Memory B cell (primary cell): ENCODE data around the gene SPRED2.

ENCODE experiments used
- ATAC-seq: fragments of 150-1000 bp; cut with Tn5 transposase; 2 replicates; pipeline ENCODE4 v1.10.0; 2021; ENCODE audit warnings: low read depth, mild to moderate bottlenecking, moderate library complexity
- DNase-seq, 2 donors: peaks; one replicate each; pipeline ENCODE4 v3.0.0; 2022; ENCODE audit warnings: low spot score in 2 of 2
- H3K27ac Mint-ChIP-seq: one replicate; pipeline ENCODE4 v1.8.0; 2022; ENCODE audit warnings: mild to moderate bottlenecking, moderate library complexity, mixed read lengths
- H3K27me3 Mint-ChIP-seq: one replicate; pipeline ENCODE4 v1.8.0; 2022; ENCODE audit warnings: mixed read lengths
- H3K36me3 Mint-ChIP-seq: one replicate; pipeline ENCODE4 v1.8.0; 2022; ENCODE audit warnings: mild to moderate bottlenecking, mixed read lengths
- H3K4me1 Mint-ChIP-seq: one replicate; pipeline ENCODE4 v1.8.0; 2022; ENCODE audit warnings: mixed read lengths
- H3K4me3 Mint-ChIP-seq: one replicate; pipeline ENCODE4 v1.8.0; 2022; ENCODE audit warnings: mild to moderate bottlenecking, moderate library complexity, mixed read lengths
- H3K9me3 Mint-ChIP-seq: one replicate; pipeline ENCODE4 v1.8.0; 2022; ENCODE audit warnings: mixed read lengths

The SPRED2 gene

GRCh38 chr2:65413610-65414009 lies 18.8 kb downstream of the SPRED2 start:
- H3K36me3 Mint-ChIP-seq = no peaks in the 10 kb centered on the region
- peaks cover 35% of the 10 kb centered on the region for H3K27me3 Mint-ChIP-seq
- no peak for ATAC-seq
- H3K27ac Mint-ChIP-seq = no peak overlapping the region
- no peaks in the 10 kb centered on the region for H3K4me1 Mint-ChIP-seq
- H3K9me3 Mint-ChIP-seq = no peaks in the 10 kb centered on the region
- H3K4me3 Mint-ChIP-seq = no peak overlapping the region
- DNase-seq = no peak

DNA sequence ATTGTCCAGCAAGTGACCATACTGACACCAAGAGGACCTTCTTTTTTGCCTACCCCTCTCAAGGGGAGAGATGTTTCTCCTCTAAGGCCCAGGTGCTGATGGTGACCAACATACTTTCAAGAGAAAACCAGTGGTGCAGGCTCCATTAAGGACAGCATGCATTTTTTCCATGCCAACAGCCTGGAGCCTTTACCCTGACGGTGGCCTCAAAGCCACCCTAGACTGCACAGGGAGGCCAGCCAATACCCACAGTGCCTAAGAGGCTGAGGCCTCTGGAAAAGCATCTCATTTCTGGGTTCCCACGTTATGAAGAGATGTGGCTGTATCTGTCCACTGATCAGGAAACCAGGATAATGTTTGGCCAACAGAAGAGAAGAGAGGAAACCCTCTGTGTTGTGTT lies 19.3 kb downstream of the SPRED2 start:
- DNase-seq (no peak), ATAC-seq (no peak)
- H3K36me3 Mint-ChIP-seq = no peaks in the 10 kb centered on the region
- peaks cover 32% of the 10 kb centered on the region for H3K27me3 Mint-ChIP-seq
- H3K4me3 Mint-ChIP-seq = no peak overlapping the region
- H3K27ac Mint-ChIP-seq = no peak overlapping the region
- H3K9me3 Mint-ChIP-seq = no peaks in the 10 kb centered on the region
- H3K4me1 Mint-ChIP-seq = no peaks in the 10 kb centered on the region

DNA sequence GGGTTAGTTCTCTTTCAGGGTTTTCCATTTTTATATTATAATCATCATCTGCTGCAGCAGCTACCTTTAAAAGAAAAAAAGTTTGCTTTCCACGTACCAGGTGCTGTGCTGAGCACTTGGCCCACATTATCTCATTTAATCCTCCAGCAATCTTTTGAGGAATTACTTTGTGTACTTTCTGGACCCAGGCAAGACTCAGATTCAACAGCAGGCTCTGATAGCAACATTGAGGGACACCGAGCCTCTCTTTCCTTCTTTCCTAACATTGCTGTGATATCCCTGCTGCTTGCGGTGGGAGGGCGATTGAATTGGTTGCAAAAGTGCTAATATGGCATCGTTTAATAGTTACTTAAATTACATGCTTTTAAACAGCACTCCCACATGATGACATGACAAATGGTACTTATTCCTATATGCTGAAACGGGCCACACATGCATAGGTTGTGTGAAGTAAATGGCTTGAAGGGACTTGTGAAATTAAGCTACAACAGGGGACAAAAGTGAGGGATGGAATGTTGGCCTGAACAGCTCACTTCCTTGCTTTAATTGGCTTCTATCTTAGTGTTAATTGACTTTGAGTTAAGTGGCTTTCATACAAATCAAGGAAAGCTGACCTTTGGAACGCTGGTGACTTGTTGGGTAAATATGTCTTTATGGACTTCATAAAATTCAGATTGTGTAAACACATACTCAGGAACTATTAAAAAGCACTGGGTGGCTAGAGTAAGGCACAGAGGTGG lies 21.2 kb downstream of the SPRED2 start:
- peaks cover 2% of the 10 kb centered on the region for H3K4me1 Mint-ChIP-seq
- H3K4me3 Mint-ChIP-seq = no peak overlapping the region
- ATAC-seq (no peak), DNase-seq (no peak)
- H3K36me3 Mint-ChIP-seq = no peaks in the 10 kb centered on the region
- H3K27me3 Mint-ChIP-seq = peaks cover 34% of the 10 kb centered on the region
- H3K27ac Mint-ChIP-seq = no peak overlapping the region
- H3K9me3 Mint-ChIP-seq = no peaks in the 10 kb centered on the region

DNA sequence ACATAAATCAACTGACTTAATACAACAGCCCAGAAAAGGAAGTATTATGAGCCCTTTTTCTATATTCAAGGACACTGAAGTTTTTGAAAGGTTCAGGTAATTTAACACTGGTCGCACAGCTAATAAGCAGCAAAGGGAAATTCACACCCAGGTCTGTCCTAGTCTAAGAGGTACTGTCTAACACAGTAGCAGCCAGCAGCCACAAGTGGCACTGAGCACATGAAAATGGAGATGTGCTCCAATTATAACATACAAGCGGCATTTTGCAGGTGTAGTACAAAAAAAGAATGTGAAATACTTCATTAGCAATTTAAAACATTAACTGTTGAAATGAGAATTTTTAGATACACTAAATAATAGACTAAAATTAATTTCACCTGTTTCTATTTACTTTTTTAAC lies 23.4 kb downstream of the SPRED2 start:
- Mint-ChIP-seq H3K27ac (no peak overlapping the region), H3K36me3 (no peaks in the 10 kb centered on the region), H3K9me3 (no peaks in the 10 kb centered on the region), H3K4me3 (no peak overlapping the region), H3K4me1 (peaks cover 2% of the 10 kb centered on the region), H3K27me3 (peaks cover 35% of the 10 kb centered on the region)
- DNase-seq (no peak), ATAC-seq (no peak)

DNA sequence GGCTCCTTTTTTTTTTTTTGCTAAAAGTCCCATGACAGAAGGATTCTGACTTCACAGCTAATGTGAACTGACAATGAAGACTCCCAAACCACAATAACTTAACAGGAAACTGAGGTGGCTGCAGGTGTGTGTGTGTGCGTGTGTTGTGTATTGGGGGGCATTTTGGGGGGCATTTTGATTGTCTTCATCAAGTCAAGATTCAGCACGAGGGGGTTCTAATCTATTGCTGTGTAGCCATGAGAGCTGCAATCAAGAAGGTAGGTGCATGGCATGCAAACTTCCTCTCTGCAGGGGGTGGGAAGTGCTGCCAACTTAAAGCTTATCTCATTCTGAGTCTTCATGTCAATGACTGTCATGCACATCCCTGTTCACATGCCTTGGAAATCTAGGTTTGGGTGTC lies 25.2 kb downstream of the SPRED2 start:
- DNase-seq (no peak), ATAC-seq (no peak)
- H3K9me3 Mint-ChIP-seq = no peaks in the 10 kb centered on the region
- no peak overlapping the region for H3K27ac Mint-ChIP-seq
- peaks cover 2% of the 10 kb centered on the region for H3K4me1 Mint-ChIP-seq
- peaks cover 34% of the 10 kb centered on the region for H3K27me3 Mint-ChIP-seq
- no peak overlapping the region for H3K4me3 Mint-ChIP-seq
- no peaks in the 10 kb centered on the region for H3K36me3 Mint-ChIP-seq

DNA sequence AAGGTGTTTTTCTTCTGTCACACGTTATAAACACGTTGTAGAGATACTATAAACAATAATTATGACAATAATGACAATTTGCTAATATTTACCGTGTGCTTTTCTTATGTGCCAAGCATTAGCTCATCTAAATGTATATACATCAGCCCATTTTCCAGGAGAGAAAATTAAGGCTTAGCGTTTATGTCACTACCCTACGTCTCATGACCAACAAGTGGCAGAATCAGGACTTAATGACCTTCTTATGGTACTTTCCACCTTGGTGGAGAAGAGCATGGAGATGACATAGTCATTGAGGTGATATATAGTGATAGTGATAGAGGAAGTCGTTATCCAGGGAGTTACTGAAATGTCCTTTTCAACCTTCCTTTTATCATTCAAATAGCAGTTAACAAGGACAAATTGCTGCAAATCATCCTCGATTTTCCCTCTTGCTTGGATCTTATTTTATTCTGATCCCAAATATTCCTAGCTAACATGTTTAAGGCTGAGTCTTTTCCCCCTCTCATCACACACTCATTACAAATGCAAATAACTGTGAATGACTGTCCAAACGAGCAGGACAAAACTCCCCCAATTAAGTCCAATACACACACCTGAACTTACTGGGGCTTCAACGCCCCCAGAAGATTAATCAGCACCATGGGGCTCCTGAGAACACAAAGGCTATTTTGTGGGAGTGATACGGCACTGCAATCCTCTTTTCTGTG lies 27.3 kb downstream of the SPRED2 start:
- DNase-seq (no peak), ATAC-seq (no peak)
- Mint-ChIP-seq H3K27me3 (peaks cover 39% of the 10 kb centered on the region), H3K9me3 (no peaks in the 10 kb centered on the region), H3K27ac (no peak overlapping the region), H3K4me1 (peaks cover 2% of the 10 kb centered on the region), H3K4me3 (no peak overlapping the region), H3K36me3 (no peaks in the 10 kb centered on the region)

DNA sequence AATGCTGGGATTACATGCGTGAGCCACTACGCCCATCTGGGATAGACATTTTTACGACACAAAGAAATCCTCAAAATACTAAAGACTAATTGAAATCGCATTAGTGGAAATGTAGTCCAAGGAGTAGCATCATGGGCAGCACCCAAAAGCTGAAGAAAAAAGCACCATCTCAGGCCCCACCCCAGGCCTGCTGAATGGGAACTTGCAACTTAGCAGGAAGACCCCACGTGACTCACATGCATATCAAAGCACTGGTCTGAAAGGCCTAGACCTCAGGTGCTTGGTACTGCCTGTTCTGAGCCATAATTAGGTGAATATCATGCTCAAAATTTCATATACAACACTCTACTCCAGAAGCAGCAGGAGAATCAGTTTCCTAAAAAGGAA lies 28.9 kb downstream of the SPRED2 start:
- Mint-ChIP-seq H3K4me3 (no peak overlapping the region), H3K27ac (no peak overlapping the region), H3K27me3 (peaks cover 34% of the 10 kb centered on the region), H3K4me1 (peaks cover 2% of the 10 kb centered on the region), H3K9me3 (no peaks in the 10 kb centered on the region), H3K36me3 (no peaks in the 10 kb centered on the region)
- ATAC-seq (no peak), DNase-seq (no peak)

DNA sequence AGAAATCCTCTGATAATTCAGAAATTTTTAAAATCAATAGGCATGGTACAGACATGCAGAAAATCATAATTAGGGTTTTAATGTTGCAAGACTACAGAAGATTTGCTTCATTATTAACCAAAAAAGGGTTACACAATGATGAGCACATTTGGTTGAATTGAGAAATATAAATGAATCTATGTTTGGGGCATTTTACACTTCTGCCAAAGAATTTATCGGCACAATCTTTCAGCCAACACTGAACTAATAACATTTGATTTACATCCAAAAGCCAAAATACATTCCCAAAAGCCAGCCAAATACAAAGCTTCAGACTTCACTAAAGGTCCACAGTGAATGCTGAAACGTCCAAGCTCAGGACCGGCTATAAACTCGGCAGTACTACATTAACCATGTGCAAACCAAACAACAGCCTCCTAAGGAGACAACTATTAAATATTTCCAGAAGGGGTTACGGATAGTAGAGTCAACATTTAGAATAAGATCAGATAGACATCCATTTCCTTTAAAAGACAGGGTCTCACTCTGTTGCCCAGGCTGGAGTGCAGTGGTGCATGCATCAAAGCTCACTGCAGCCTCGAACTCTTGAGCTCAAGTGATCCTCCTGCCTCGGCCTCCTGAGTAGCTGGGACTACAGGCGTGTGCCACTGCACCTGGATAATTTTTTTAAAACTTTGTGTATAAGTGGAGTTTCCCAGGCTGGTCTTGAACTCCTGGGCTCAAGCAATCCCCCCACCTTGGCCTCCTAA lies 29.4 kb downstream of the SPRED2 start:
- no peaks in the 10 kb centered on the region for H3K9me3 Mint-ChIP-seq

GRCh38 chr2:65402323-65402722 lies 30.1 kb downstream of the SPRED2 start:
- DNase-seq (no peak), ATAC-seq (no peak)
- Mint-ChIP-seq H3K36me3 (no peaks in the 10 kb centered on the region), H3K4me1 (peaks cover 2% of the 10 kb centered on the region), H3K27ac (no peak overlapping the region), H3K9me3 (no peaks in the 10 kb centered on the region), H3K27me3 (peaks cover 34% of the 10 kb centered on the region), H3K4me3 (no peak overlapping the region)

More for the DNA sequence above, 29.4 kb downstream of the SPRED2 start:
- no peak for ATAC-seq
- peaks cover 2% of the 10 kb centered on the region for H3K4me1 Mint-ChIP-seq
- H3K36me3 Mint-ChIP-seq = no peaks in the 10 kb centered on the region
- no peak for DNase-seq
- H3K4me3 Mint-ChIP-seq = no peak overlapping the region
- peaks cover 36% of the 10 kb centered on the region for H3K27me3 Mint-ChIP-seq
- H3K27ac Mint-ChIP-seq = no peak overlapping the region

DNA sequence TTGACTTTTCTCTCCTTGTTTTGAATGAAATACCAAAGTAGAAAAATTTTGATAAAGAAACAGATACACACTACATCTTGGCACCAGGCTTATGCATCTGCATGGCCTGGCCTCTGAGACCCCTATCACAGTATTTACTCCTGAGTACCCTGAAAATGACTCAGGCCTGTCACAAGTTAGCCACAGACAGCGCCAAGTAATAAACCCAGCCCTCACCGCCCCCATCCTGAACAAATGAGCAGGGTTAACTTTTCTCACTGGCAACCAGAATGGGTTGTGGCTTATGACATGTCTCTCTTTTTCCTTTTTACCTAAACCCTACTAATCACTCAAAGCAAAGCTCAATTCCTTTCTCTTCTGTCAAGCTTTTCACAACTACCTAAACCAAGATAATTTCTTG lies 35.3 kb downstream of the SPRED2 start:
- Mint-ChIP-seq H3K4me1 (peaks cover 17% of the 10 kb centered on the region), H3K27me3 (peaks cover 28% of the 10 kb centered on the region), H3K36me3 (no peaks in the 10 kb centered on the region), H3K9me3 (no peaks in the 10 kb centered on the region), H3K27ac (no peak overlapping the region), H3K4me3 (no peak overlapping the region)
- no peak for ATAC-seq
- no peak for DNase-seq

DNA sequence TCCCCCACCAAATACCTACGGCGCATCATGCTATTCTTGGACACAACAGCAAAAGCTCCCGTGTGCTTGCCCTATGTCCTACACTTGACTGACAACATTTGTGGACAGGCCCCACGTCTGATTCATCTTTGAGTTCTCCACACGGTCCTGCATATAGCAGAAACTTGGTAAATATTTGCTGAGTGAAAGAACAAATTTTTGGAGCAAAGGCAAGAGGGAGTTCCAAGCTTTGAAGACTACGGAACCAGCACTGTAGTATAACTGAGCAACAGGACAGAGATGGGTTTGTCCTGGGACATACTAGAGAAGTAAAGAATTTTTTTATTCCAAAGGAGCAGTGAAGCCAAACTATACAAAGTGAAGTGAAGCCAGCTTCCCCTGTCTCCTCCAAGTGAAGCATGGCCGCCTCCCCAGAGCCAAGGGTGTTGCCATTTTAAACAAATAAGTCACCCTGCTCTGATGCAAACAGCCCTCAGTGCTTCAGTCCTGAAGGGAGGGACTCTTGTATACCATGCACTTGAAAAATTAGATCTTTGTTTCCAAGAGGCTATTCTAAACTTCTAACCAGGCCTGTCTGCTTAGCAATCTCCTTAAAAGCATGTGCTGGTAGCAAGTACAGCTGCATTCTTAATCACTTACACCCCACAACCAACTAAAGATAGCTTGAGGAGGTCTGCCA lies 35.9 kb downstream of the SPRED2 start:
- Mint-ChIP-seq H3K4me3 (no peak overlapping the region), H3K36me3 (no peaks in the 10 kb centered on the region), H3K27me3 (peaks cover 26% of the 10 kb centered on the region), H3K4me1 (peaks cover 17% of the 10 kb centered on the region), H3K9me3 (no peaks in the 10 kb centered on the region), H3K27ac (no peak overlapping the region)
- ATAC-seq (no peak), DNase-seq (no peak)

DNA sequence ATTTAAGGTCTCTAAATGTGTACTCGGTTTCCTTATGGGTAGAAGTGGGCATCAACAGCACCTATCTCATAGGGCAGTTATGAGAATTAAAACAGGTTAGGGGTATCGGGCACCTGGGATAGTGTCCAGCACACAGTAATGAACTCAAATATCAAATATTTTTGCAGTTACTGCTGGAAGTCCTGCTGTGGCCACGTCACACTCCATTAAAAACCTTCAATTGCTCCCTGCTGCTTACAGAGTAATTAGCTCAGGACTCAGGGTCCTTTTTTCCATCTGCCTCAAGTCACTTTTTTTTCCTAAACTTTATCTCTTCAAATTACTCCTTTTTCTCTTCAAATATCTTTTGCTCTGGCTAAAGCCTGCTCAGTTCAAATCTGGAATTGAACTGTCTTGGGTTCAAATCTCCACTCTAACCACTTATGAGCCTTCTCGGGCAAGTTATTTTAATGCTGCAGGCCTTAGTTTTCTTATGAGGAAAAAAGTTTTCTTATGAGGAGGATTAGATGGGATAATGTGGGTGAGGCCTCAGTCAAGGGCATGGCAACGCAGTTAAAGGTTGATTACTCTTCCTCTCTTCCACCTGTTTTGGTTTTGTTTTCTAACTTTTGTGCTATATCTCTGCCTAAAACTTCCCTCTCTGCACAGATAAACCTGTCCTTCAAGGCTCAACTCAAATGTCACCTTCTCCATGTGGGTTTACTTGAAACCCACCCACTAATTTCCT lies 36.6 kb downstream of the SPRED2 start:
- no peak for ATAC-seq
- H3K4me3 Mint-ChIP-seq = no peak overlapping the region
- peaks cover 24% of the 10 kb centered on the region for H3K27me3 Mint-ChIP-seq

DNA sequence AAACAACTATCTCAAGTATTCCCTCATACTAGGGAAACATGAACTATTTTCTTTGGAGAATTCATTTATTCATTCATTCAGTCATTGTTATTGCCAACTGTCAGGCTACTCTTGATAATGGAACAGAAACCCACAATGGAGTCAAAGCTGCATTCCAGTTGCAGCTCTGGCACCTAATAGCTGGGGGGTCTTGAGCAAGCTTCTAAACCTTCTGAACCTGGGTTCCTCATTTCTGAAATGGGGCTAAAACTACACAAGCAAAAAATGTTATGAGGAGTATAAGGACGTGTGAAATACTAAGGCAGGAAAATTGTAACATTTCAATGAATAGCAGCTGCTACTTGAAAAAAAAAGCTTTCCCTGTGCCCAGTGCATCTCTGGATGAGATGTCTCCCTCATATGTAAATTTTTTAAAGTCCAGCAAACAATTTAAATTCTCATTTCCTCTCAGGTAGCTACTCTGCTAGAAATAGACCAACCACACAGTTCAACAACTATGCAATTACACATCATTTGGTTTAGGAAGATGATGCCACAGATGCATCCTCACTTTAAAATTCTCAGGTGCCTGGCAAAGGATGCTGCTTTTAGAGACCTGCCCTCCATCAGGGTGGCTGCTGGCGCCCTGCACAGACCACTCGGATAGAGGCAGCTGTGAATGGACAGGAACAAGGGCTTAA lies 38.5 kb downstream of the SPRED2 start:
- DNase-seq = no peak
- ATAC-seq = no peak
- peaks cover 23% of the 10 kb centered on the region for H3K27me3 Mint-ChIP-seq
- no peak overlapping the region for H3K27ac Mint-ChIP-seq
- no peak overlapping the region for H3K4me3 Mint-ChIP-seq
- H3K9me3 Mint-ChIP-seq = no peaks in the 10 kb centered on the region
- H3K36me3 Mint-ChIP-seq = no peaks in the 10 kb centered on the region
- peaks cover 22% of the 10 kb centered on the region for H3K4me1 Mint-ChIP-seq

More for the DNA sequence above, 36.6 kb downstream of the SPRED2 start:
- Mint-ChIP-seq H3K27ac (no peak overlapping the region), H3K4me1 (peaks cover 17% of the 10 kb centered on the region), H3K9me3 (no peaks in the 10 kb centered on the region), H3K36me3 (no peaks in the 10 kb centered on the region)
- DNase-seq = no peak
